Endothelial cell of umbilical vein (primary cell): ENCODE results near the gene SIDT1. TPM values are rescaled to one million over a fixed set of nuclear protein-coding genes. Genes with fewer than 3 reads are reported as not detected.

Source experiments
- BruUV-seq: library from RNA; stranded (reverse); fragments of 400-500 nt; replicated peaks from 2 replicates; lab custom pipeline; 2021; lab: Mats Ljungman, UMichigan
- CTCF ChIA-PET: fragments of 300-600, 350-600 bp; sonication (Branson Sonifier 250); formaldehyde crosslinking; loops from one replicate; lab custom pipeline; 2021; ENCODE audit warnings: antibody characterized with exemption, inconsistent platforms; lab: Charles Lee
- POLR2A ChIA-PET: fragments of 300-600, 350-600 bp; sonication (Branson Sonifier 250); formaldehyde crosslinking; loops from one replicate; lab custom pipeline; 2021; ENCODE audit warnings: antibody characterized with exemption, inconsistent platforms; lab: Charles Lee
- DNase-seq: peaks from one replicate; pipeline ENCODE4 v3.0.0-alpha.2; 2011; ENCODE audit warnings: low read depth, low spot score
- FAIRE-seq: peaks from 2 replicates; lab custom pipeline; 2011; peaks lifted over from hg19 to GRCh38; lab: Jason Lieb, UNC
- H2AFZ ChIP-seq: 2 replicates; pipeline ENCODE4 v1.6.0; 2012; ENCODE audit warnings: low read depth, low read length, control low read depth, inconsistent platforms
- H3K27ac ChIP-seq: 2 replicates; pipeline ENCODE4 v1.5.1; 2011; ENCODE audit warnings: low read depth, mild to moderate bottlenecking, control low read depth, low read length, moderate library complexity; ENCODE audit not compliant: insufficient read depth
- H3K27me3 ChIP-seq, 2 experiments: 2 replicates each; pipeline versions ENCODE4 v1.6.0 to v1.6.1; 2011; ENCODE audit warnings: low read length in 2 of 2, mixed read lengths in 1 of 2; ENCODE audit not compliant: control insufficient read depth in 2 of 2, insufficient read depth in 2 of 2
- H3K36me3 ChIP-seq, 2 experiments: 2 replicates in 1 of 2; 3 replicates in 1 of 2; pipeline ENCODE4 v1.5.1; 2011; ENCODE audit warnings: low read length in 2 of 2, mild to moderate bottlenecking in 1 of 2, moderate library complexity in 1 of 2; ENCODE audit not compliant: control insufficient read depth in 2 of 2, insufficient read depth in 2 of 2; ENCODE audit errors: extremely low read depth in 1 of 2
- H3K4me1 ChIP-seq: 3 replicates; pipeline ENCODE4 v1.5.1; 2011; ENCODE audit warnings: mild to moderate bottlenecking, low read length; ENCODE audit not compliant: control insufficient read depth, insufficient read depth; ENCODE audit errors: extremely low read depth
- H3K4me2 ChIP-seq: 2 replicates; pipeline ENCODE4 v1.6.1; 2011; ENCODE audit warnings: low read length, control low read depth, mixed read lengths; ENCODE audit not compliant: insufficient read depth
- H3K4me3 ChIP-seq, 3 experiments: fragments of 200-600 bp in 1 of 3; sonication (generic), shearing (Covaris generic) in 1 of 3; replicated peaks in 1 of 3; 2 replicates each; pipeline ENCODE4 v1.5.1; 2011 to 2016; ENCODE audit warnings: control low read depth in 3 of 3, low read length in 3 of 3, mild to moderate bottlenecking in 2 of 3, inconsistent platforms in 1 of 3, low read depth in 1 of 3, moderate library complexity in 1 of 3; ENCODE audit not compliant: insufficient read depth in 1 of 3
- H3K79me2 ChIP-seq: 2 replicates; pipeline ENCODE4 v1.6.0; 2012; ENCODE audit warnings: low read length, inconsistent platforms; ENCODE audit not compliant: control insufficient read depth, insufficient read depth
- H3K9ac ChIP-seq: replicated peaks from 2 replicates; pipeline ENCODE3; 2011; ENCODE audit warnings: low read length, control low read depth; ENCODE audit not compliant: insufficient read depth; ENCODE audit errors: extremely low read depth
- H3K9me1 ChIP-seq: replicated peaks from 3 replicates; pipeline ENCODE4 v1.6.0; 2011; ENCODE audit warnings: mild to moderate bottlenecking, low read length; ENCODE audit not compliant: control insufficient read depth, insufficient read depth; ENCODE audit errors: extremely low read depth
- H3K9me3 ChIP-seq: replicated peaks from 2 replicates; pipeline ENCODE4 v1.5.1; 2012; ENCODE audit warnings: low read length, inconsistent platforms; ENCODE audit not compliant: control insufficient read depth, insufficient read depth
- H4K20me1 ChIP-seq: replicated peaks from 2 replicates; pipeline ENCODE3; 2011; ENCODE audit warnings: mild to moderate bottlenecking, low read length; ENCODE audit not compliant: control insufficient read depth, insufficient read depth; ENCODE audit errors: extremely low read depth
- EZH2 ChIP-seq: IDR thresholded peaks from 2 replicates; pipeline ENCODE4 v1.6.1; 2012; ENCODE audit warnings: borderline replicate concordance, low read depth, mild to moderate bottlenecking, moderate library complexity, low read length, inconsistent platforms; ENCODE audit not compliant: severe bottlenecking
- FOS ChIP-seq: IDR thresholded peaks from 2 replicates; pipeline ENCODE4 v1.6.1; 2011; ENCODE audit warnings: mild to moderate bottlenecking, low read length, moderate library complexity, borderline replicate concordance; ENCODE audit not compliant: insufficient read depth
- GATA2 ChIP-seq: IDR thresholded peaks from 2 replicates; pipeline ENCODE4 v1.7.0; 2011; ENCODE audit warnings: low read depth, mild to moderate bottlenecking, moderate library complexity, mixed read lengths, low read length; ENCODE audit not compliant: insufficient read length, insufficient read depth
- JUN ChIP-seq: IDR thresholded peaks from 2 replicates; pipeline ENCODE4 v1.6.1; 2011; ENCODE audit warnings: borderline replicate concordance, low read depth; ENCODE audit not compliant: insufficient read length, insufficient read depth
- MYC ChIP-seq: IDR thresholded peaks from one replicate; pipeline ENCODE4 v1.6.1; 2011; ENCODE audit warnings: mild to moderate bottlenecking, low read depth, low read length
- POLR2A ChIP-seq: IDR thresholded peaks from 2 replicates; pipeline ENCODE4 v1.6.1; 2012; ENCODE audit warnings: low read depth, mild to moderate bottlenecking, control low read depth, low read length
- POLR2AphosphoS5 ChIP-seq: IDR thresholded peaks from 2 replicates; pipeline ENCODE4 v1.6.1; 2012; ENCODE audit warnings: low read depth, mild to moderate bottlenecking, control low read depth, low read length, moderate library complexity; ENCODE audit not compliant: insufficient read depth
- dilution Hi-C: fragments of 300-500 bp; cut with MboI; formaldehyde crosslinking; loops from one replicate; pipeline ENCODE4 v1.15.0; 2019; ENCODE audit warnings: low sequenced_read_pairs; ENCODE audit not compliant: extremely low pct_ligation_motif_present
- intact Hi-C: fragments of 100-400 bp; cut with micrococcal nuclease; formaldehyde crosslinking; loops from one replicate; pipeline ENCODE4 v1.10.0; 2022
- polyA plus RNA-seq, 4 experiments: library from polyadenylated mRNA; depleted of rRNA in 3 of 4; stranded (reverse) in 3 of 4; unstranded in 1 of 4; fragments of >200 nt; gene quantifications; 2 replicates each; pipeline versions ENCODE4 v1.2.1 to v1.2.3, GENCODE V29; 2011 to 2012; ENCODE audit warnings: missing spikeins in 1 of 4
- total RNA-seq: library from RNA; stranded (reverse); gene quantifications from 2 replicates; pipeline ENCODE4 v1.2.3, GENCODE V29; 2021
- TF ChIP-seq, protein P1 (sequence below): IDR thresholded peaks from 2 replicates; pipeline ENCODE4 v1.6.1; 2011; ENCODE audit not compliant: insufficient read depth, insufficient read length
- TF ChIP-seq, protein P2 (sequence below), 2 donors: IDR thresholded peaks; 1 replicate in 1 of 2; 2 replicates in 1 of 2; pipeline ENCODE4 v1.5.1; 2011; ENCODE audit warnings: low read length in 2 of 2, mild to moderate bottlenecking in 2 of 2, moderate library complexity in 2 of 2, control low read depth in 1 of 2, inconsistent platforms in 1 of 2, low read depth in 1 of 2; ENCODE audit not compliant: insufficient read depth in 1 of 2; ENCODE audit errors: extremely low read depth in 1 of 2

The SIDT1 gene
- total and polyA plus RNA-seq, 2 donors (not counting 3 experiments of a cell fraction or from before 2014, with no cell fraction given): 0.07 TPM; not detected in 1

DNA sequence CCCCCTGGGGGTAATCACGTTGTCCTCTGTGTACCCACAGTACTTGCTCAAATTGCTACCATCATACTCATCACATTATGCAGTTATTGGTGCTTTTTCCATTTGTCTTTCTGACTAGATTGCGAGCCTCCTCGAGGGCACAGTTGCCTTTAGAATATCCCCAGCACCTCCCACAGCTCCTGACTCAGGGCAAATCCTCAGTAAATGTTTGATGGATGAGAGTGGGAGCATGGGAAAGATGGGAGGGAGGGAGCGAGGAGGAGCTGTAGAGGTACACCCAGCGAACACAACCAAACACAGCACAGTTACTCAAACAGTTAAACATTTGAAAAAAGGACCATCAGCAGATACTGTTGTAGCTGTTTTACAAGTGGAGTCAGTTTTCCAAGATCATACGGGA, 27.9 kb downstream of the SIDT1 start:
- H3K4me1 ChIP-seq: peaks cover 11% of the 10 kb centered on the region
- H3K4me3 ChIP-seq: no peak overlapping the region
- DNase-seq: no peak
- H3K36me3 ChIP-seq: no peaks in the 10 kb centered on the region
- H3K9me1 ChIP-seq: no peaks in the 10 kb centered on the region
- no peak for FAIRE-seq
- no peak overlapping the region for H2AFZ ChIP-seq
- no TSS peak for BruUV-seq
- no peak overlapping the region for H3K9ac ChIP-seq
- POLR2A ChIA-PET: interaction anchor here (0.8 kb wide), 1 partner anchor 45 kb away, joined by 3 read pairs; the partner anchor contains the start of gene SPICE1
- H4K20me1 ChIP-seq: no peaks in the 10 kb centered on the region
- no peak overlapping the region for H3K27ac ChIP-seq
- H3K9me3 ChIP-seq: no peaks in the 10 kb centered on the region
- dilution Hi-C loops: no loop called here
- intact Hi-C loops: loop anchor here (2.0 kb wide), 1 partner anchor 17 kb away; no protein-coding TSS in a partner anchor
- peaks cover 2 to 3% of the 10 kb centered on the region in 2 experiments for H3K27me3 ChIP-seq
- no peak overlapping the region for H3K4me2 ChIP-seq
- TF ChIP-seq POLR2AphosphoS5 (no peak), FOS (no peak), EZH2 (no peak), MYC (no peak), JUN (no peak), POLR2A (no peak), GATA2 (no peak)
- TF ChIP-seq, protein P1, sequence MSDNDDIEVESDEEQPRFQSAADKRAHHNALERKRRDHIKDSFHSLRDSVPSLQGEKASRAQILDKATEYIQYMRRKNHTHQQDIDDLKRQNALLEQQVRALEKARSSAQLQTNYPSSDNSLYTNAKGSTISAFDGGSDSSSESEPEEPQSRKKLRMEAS: no peak
- TF ChIP-seq, protein P2, sequence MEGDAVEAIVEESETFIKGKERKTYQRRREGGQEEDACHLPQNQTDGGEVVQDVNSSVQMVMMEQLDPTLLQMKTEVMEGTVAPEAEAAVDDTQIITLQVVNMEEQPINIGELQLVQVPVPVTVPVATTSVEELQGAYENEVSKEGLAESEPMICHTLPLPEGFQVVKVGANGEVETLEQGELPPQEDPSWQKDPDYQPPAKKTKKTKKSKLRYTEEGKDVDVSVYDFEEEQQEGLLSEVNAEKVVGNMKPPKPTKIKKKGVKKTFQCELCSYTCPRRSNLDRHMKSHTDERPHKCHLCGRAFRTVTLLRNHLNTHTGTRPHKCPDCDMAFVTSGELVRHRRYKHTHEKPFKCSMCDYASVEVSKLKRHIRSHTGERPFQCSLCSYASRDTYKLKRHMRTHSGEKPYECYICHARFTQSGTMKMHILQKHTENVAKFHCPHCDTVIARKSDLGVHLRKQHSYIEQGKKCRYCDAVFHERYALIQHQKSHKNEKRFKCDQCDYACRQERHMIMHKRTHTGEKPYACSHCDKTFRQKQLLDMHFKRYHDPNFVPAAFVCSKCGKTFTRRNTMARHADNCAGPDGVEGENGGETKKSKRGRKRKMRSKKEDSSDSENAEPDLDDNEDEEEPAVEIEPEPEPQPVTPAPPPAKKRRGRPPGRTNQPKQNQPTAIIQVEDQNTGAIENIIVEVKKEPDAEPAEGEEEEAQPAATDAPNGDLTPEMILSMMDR (IDR thresholded peaks at IDR 0.05; ENCODE audit: extremely low read depth in 1 of 2, insufficient read depth in 1 of 2, low read depth in 1 of 2, low read length in 2 of 2): no peak
- CTCF ChIA-PET: interaction anchor here (1.1 to 3.2 kb wide), 4 partner anchors 17 to 67 kb away, joined by 3 to 22 read pairs (median 6); partner anchors contain the start of gene SPICE1
- no peaks in the 10 kb centered on the region for H3K79me2 ChIP-seq
